A549 (cell line): ENCODE data around the gene NHLRC1. TPM values are rescaled to one million over a fixed set of nuclear protein-coding genes. Genes with fewer than 3 reads are reported as not detected.

Experiments
- ATAC-seq, 2 experiments: fragments of 200-7000 bp in 1 of 2; fragments of >200 bp in 1 of 2; cut with Nextera tagmentation in 1 of 2; cut with Tn5 transposase in 1 of 2; 3 replicates each; pipeline versions ENCODE4 v1.8.0 to v1.9.1; 2018 to 2020; ENCODE audit warnings: mild to moderate bottlenecking in 1 of 2, moderate library complexity in 1 of 2
- CTCF ChIA-PET: fragments of 300-600 bp; sonication (Branson Sonifier 250); formaldehyde crosslinking; extraction: SDS; loops from one replicate; lab custom pipeline; 2021; ENCODE audit warnings: antibody characterized with exemption, inconsistent platforms; lab: Yijun Ruan, JAX
- POLR2A ChIA-PET: fragments of 350-600 bp; formaldehyde crosslinking; extraction: SDS; loops from one replicate; lab custom pipeline; 2021; ENCODE audit warnings: antibody characterized with exemption, inconsistent platforms; lab: Yijun Ruan, JAX
- DNase-seq, 2 experiments: peaks; one replicate each; pipeline versions ENCODE4 v3.0.0 to v3.0.0-alpha.2; 2011 to 2016; ENCODE audit warnings: low read depth in 1 of 2, low spot score in 1 of 2
- FAIRE-seq: peaks from 2 replicates; lab custom pipeline; 2011; peaks lifted over from hg19 to GRCh38; lab: Jason Lieb, UNC
- H3K27ac ChIP-seq, 2 experiments: fragments of >200 bp; sonication (Bioruptor Twin); formaldehyde crosslinking; 3 replicates each; pipeline ENCODE4 v1.5.1; 2016 to 2017
- H3K4me1 ChIP-seq: fragments of >200 bp; sonication (Bioruptor Twin); formaldehyde crosslinking; 3 replicates; pipeline ENCODE4 v1.6.1; 2016
- H3K4me2 ChIP-seq: fragments of >200 bp; sonication (Bioruptor Twin); formaldehyde crosslinking; 3 replicates; pipeline ENCODE4 v1.6.1; 2016
- H3K4me3 ChIP-seq: fragments of >200 bp; sonication (Bioruptor Twin); formaldehyde crosslinking; 3 replicates; pipeline ENCODE4 v1.5.1; 2016
- H3K9me3 ChIP-seq: fragments of >200 bp; sonication (Bioruptor Twin); formaldehyde crosslinking; 3 replicates; pipeline ENCODE4 v1.6.1; 2016
- BCL3 ChIP-seq: fragments of >200 bp; sonication (Bioruptor Twin); formaldehyde crosslinking; IDR thresholded peaks from 3 replicates; pipeline ENCODE4 v1.6.1; 2016
- BHLHE40 ChIP-seq: IDR thresholded peaks from 2 replicates; pipeline ENCODE4 v1.6.1; 2012; ENCODE audit warnings: low read depth, low read length, inconsistent platforms
- CEBPB ChIP-seq, 2 experiments: fragments of >200 bp in 1 of 2; sonication (Bioruptor Twin) in 1 of 2; formaldehyde crosslinking in 1 of 2; IDR thresholded peaks; 2 replicates each; pipeline ENCODE4 v1.6.1; 2012 to 2016
- CTCF ChIP-seq: fragments of >200 bp; sonication (Bioruptor Twin); formaldehyde crosslinking; IDR thresholded peaks from 3 replicates; pipeline ENCODE4 v1.5.1; 2016
- E2F6 ChIP-seq: IDR thresholded peaks from 2 replicates; pipeline ENCODE4 v1.6.1; 2012; ENCODE audit warnings: low read depth, borderline replicate concordance
- EHF ChIP-seq: fragments of 250-450 bp; sonication (Bioruptor Pico); IDR thresholded peaks from 2 replicates; pipeline ENCODE4 v1.5.0; 2020; ENCODE audit warnings: mild to moderate bottlenecking
- FOXS1 ChIP-seq: fragments of 250-450 bp; sonication (Bioruptor Pico); IDR thresholded peaks from 2 replicates; pipeline ENCODE4 v1.5.0; 2020; ENCODE audit warnings: mild to moderate bottlenecking, moderate library complexity
- HDAC2 ChIP-seq: fragments of 200-600 bp; sonication (generic); IDR thresholded peaks from 2 replicates; pipeline ENCODE4 v1.6.1; 2016
- HES2 ChIP-seq: fragments of >200 bp; sonication (Bioruptor Twin); formaldehyde crosslinking; IDR thresholded peaks from 2 replicates; pipeline ENCODE4 v1.6.1; 2016
- HEYL ChIP-seq: fragments of 250-450 bp; sonication (Bioruptor Pico); IDR thresholded peaks from 2 replicates; pipeline ENCODE4 v1.8.0; 2021; ENCODE audit warnings: mild to moderate bottlenecking, moderate library complexity
- HOXB5 ChIP-seq: fragments of 250-450 bp; sonication (Bioruptor Pico); IDR thresholded peaks from 2 replicates; pipeline ENCODE4 v1.5.0; 2020; ENCODE audit warnings: mild to moderate bottlenecking, moderate library complexity
- JUN ChIP-seq, 2 experiments: fragments of >200 bp; sonication (Bioruptor Twin); formaldehyde crosslinking; IDR thresholded peaks; 2 replicates in 1 of 2; 3 replicates in 1 of 2; pipeline ENCODE4 v1.6.1; 2016 to 2017
- MAX ChIP-seq: IDR thresholded peaks from 2 replicates; pipeline ENCODE4 v1.6.1; 2012
- MAZ ChIP-seq: fragments of 150-350 bp; IDR thresholded peaks from 2 replicates; pipeline ENCODE4 v1.6.1; 2014; ENCODE audit warnings: antibody characterized with exemption, low read depth, low read length, borderline replicate concordance
- NFE2L2 ChIP-seq: fragments of 150-350 bp; conservative IDR thresholded peaks from 2 replicates; pipeline ENCODE4 v1.6.1; 2014; ENCODE audit warnings: low read length
- NR3C1 ChIP-seq: fragments of >200 bp; sonication (Bioruptor Twin); formaldehyde crosslinking; IDR thresholded peaks from 3 replicates; pipeline ENCODE4 v1.6.1; 2017
- PHF8 ChIP-seq: fragments of 200-600 bp; sonication (generic); IDR thresholded peaks from 2 replicates; pipeline ENCODE4 v1.6.1; 2016; ENCODE audit warnings: low read depth, mild to moderate bottlenecking, antibody characterized with exemption, moderate library complexity, borderline replicate concordance
- RARB ChIP-seq: fragments of 250-450 bp; sonication (Bioruptor Pico); IDR thresholded peaks from 2 replicates; pipeline ENCODE4 v1.8.0; 2021; ENCODE audit warnings: mild to moderate bottlenecking, moderate library complexity
- REST ChIP-seq: fragments of 200-600 bp; sonication (generic); IDR thresholded peaks from 2 replicates; pipeline ENCODE4 v1.6.1; 2016; ENCODE audit warnings: antibody characterized with exemption, mild to moderate bottlenecking, moderate library complexity
- RNF2 ChIP-seq: fragments of 200-600 bp; sonication (generic); IDR thresholded peaks from 2 replicates; pipeline ENCODE4 v1.6.1; 2016; ENCODE audit warnings: low read depth, mild to moderate bottlenecking, antibody characterized with exemption, moderate library complexity, borderline replicate concordance
- SMC3 ChIP-seq: fragments of >200 bp; sonication (Bioruptor Twin); formaldehyde crosslinking; IDR thresholded peaks from 3 replicates; pipeline ENCODE4 v1.6.1; 2018; ENCODE audit warnings: inconsistent platforms
- TP53 ChIP-seq: fragments of 250-450 bp; sonication (Bioruptor Pico); IDR thresholded peaks from 2 replicates; pipeline ENCODE4 v1.5.0; 2021; ENCODE audit warnings: mild to moderate bottlenecking, moderate library complexity
- ZFP36 ChIP-seq: fragments of 450-650 bp; IDR thresholded peaks from 2 replicates; pipeline ENCODE4 v1.6.1; 2014; ENCODE audit warnings: borderline replicate concordance; ENCODE audit not compliant: partially characterized antibody
- WGBS: methylation state at CpG from one replicate; pipeline ENCODE4 v1.1.6; 2017; ENCODE audit errors: missing lambda C conversion rate; 5-methylcytosine and 5-hydroxymethylcytosine counted together
- polyA plus RNA-seq, 4 experiments: library from polyadenylated mRNA; depleted of rRNA in 3 of 4; stranded (reverse); fragments of >200 nt; fragmentation: RNase III in 1 of 4; extraction: RNeasy Plus Mini Kit Qiagen cat#74134 plus additional on column Dnase treatment in 1 of 4; gene quantifications; 2 replicates in 3 of 4; 3 replicates in 1 of 4; pipeline ENCODE4 v1.2.3, GENCODE V29; 2011 to 2017

Gene NHLRC1
- polyA plus RNA-seq, 2 of the 4 experiments (the other 2 are of a cell fraction): 1.7 to 3.1 TPM

- peaks cover 3% of the 10 kb centered on the region; the same call in 1 of the 3 replicates for H3K9me3 ChIP-seq
- DNase-seq (no peak), FAIRE-seq (no peak), ATAC-seq (no peak)
- CTCF ChIA-PET: no interaction called here
- no peaks in the 10 kb centered on the region for H3K4me1 ChIP-seq
- H3K27ac ChIP-seq: no peak overlapping the region
- no peak overlapping the region for H3K4me3 ChIP-seq
- POLR2A ChIA-PET: no interaction called here
- H3K4me2 ChIP-seq: no peak overlapping the region
- TF ChIP-seq HOXB5 (no peak), MAZ (no peak), HDAC2 (no peak), CTCF (no peak), EHF (CRISPR knock-in tag) (no peak), CEBPB (IDR thresholded peaks at IDR 0.05) (no peak), HEYL (no peak), ZFP36 (no peak)
Measured at GRCh38 chr6:18072841-18073240, 49.6 kb downstream of the NHLRC1 start.

GRCh38 chr6:18070486-18070885, 52.0 kb downstream of the NHLRC1 start:
- Histone ChIP-seq H3K27ac (no peak overlapping the region), H3K9me3 (peaks cover 3% of the 10 kb centered on the region; the same call in 1 of the 3 replicates), H3K4me2 (no peak overlapping the region), H3K4me3 (no peak overlapping the region), H3K4me1 (no peaks in the 10 kb centered on the region)
- WGBS: 91% methylated on average over 9 of the region's 9 CpGs
- DNase-seq: no peak
- no peak for ATAC-seq
- FAIRE-seq: no peak
- ChIA-PET CTCF (no interaction called here), POLR2A (no interaction called here)
- TF ChIP-seq NFE2L2: no peak
- no peak for TF ChIP-seq FOXS1 (CRISPR knock-in tag)
- TF ChIP-seq JUN (IDR thresholded peaks at IDR 0.05): no peak
- no peak for TF ChIP-seq RNF2
- TF ChIP-seq HEYL: no peak
- no peak for TF ChIP-seq SMC3
- TF ChIP-seq REST: no peak
- no peak for TF ChIP-seq MAZ
- no peak for TF ChIP-seq E2F6
- no peak for TF ChIP-seq BCL3
- no peak for TF ChIP-seq BHLHE40
- TF ChIP-seq MAX: no peak
- TF ChIP-seq PHF8: no peak
- TF ChIP-seq HES2: no peak
- no peak for TF ChIP-seq HOXB5
- no peak for TF ChIP-seq EHF (CRISPR knock-in tag)
- TF ChIP-seq NR3C1: no peak
- TF ChIP-seq RARB (CRISPR knock-in tag): no peak
- TF ChIP-seq TP53 (CRISPR knock-in tag): no peak
- TF ChIP-seq, all 56 proteins: peak for 0

Other genes starting within 250 kb of the NHLRC1 start
- 38.4 and 39.4 TPM in 2 replicates for gene KIF13A, start 135.0 kb downstream of the NHLRC1 start, polyA plus RNA-seq (2011; rRNA removed)
- 28.3 to 30.2 TPM (median 28.6 TPM) in 3 replicates for gene KIF13A, start 135.0 kb downstream of the NHLRC1 start, polyA plus RNA-seq (2017; fragmentation: RNase III; extraction: RNeasy Plus Mini Kit Qiagen cat#74134 plus additional on column Dnase treatment)
- gene TPMT, start 32.4 kb upstream of the NHLRC1 start, polyA plus RNA-seq (2011; rRNA removed): 13.4 and 16.5 TPM in 2 replicates
- gene TPMT, start 32.4 kb upstream of the NHLRC1 start, polyA plus RNA-seq (2017; fragmentation: RNase III; extraction: RNeasy Plus Mini Kit Qiagen cat#74134 plus additional on column Dnase treatment): 11.0 to 11.2 TPM (median 11.2 TPM) in 3 replicates
- gene KDM1B, start 32.7 kb upstream of the NHLRC1 start, polyA plus RNA-seq (2011; rRNA removed): 14.5 and 14.9 TPM in 2 replicates
- 11.0 to 11.3 TPM (median 11.3 TPM) in 3 replicates for gene KDM1B, start 32.7 kb upstream of the NHLRC1 start, polyA plus RNA-seq (2017; fragmentation: RNase III; extraction: RNeasy Plus Mini Kit Qiagen cat#74134 plus additional on column Dnase treatment)
- 50.5 and 96.4 TPM in 2 replicates for gene DEK, start 141.9 kb upstream of the NHLRC1 start, polyA plus RNA-seq (2011; rRNA removed)
- gene DEK, start 141.9 kb upstream of the NHLRC1 start, polyA plus RNA-seq (2017; fragmentation: RNase III; extraction: RNeasy Plus Mini Kit Qiagen cat#74134 plus additional on column Dnase treatment): 135 to 146 TPM (median 141 TPM) in 3 replicates